Natural killer cell (primary cell): ENCODE data around the gene RXRA. TPM values are rescaled to one million over a fixed set of nuclear protein-coding genes. Genes with fewer than 3 reads are reported as not detected.
A peak's percentile ranks its signal among the peaks of the same experiment; 100 is the strongest.

Experiments used
- ATAC-seq, 3 donors: fragments of 150-1000 bp in 2 of 3; fragments of 200-7000 bp in 1 of 3; cut with Tn5 transposase; 1 replicate in 1 of 3; 2 replicates in 2 of 3; pipeline ENCODE4 v1.10.0; 2021; ENCODE audit warnings: mild to moderate bottlenecking in 2 of 3, moderate library complexity in 2 of 3
- DNase-seq, 2 donors: peaks; one replicate each; pipeline versions ENCODE4 v3.0.0 to v3.0.0-alpha.2; 2013 to 2021; ENCODE audit warnings: mixed read lengths in 1 of 2
- H3K27ac ChIP-seq: one replicate; pipeline ENCODE4 v1.5.1; 2013; ENCODE audit warnings: mild to moderate bottlenecking, low read length
- H3K27me3 ChIP-seq: one replicate; pipeline ENCODE4 v1.6.1; 2013; ENCODE audit warnings: low read length; ENCODE audit not compliant: control insufficient read depth, insufficient read depth
- H3K36me3 ChIP-seq: one replicate; pipeline ENCODE4 v1.6.1; 2013; ENCODE audit warnings: low read length; ENCODE audit not compliant: control insufficient read depth, insufficient read depth
- H3K4me1 ChIP-seq: one replicate; pipeline ENCODE4 v1.6.1; 2013; ENCODE audit warnings: low read length; ENCODE audit not compliant: control insufficient read depth, insufficient read depth
- H3K4me3 ChIP-seq: one replicate; pipeline ENCODE4 v1.5.1; 2013; ENCODE audit warnings: low read length
- H3K9me3 ChIP-seq: one replicate; pipeline ENCODE4 v1.6.1; 2013; ENCODE audit warnings: low read length; ENCODE audit not compliant: control insufficient read depth, insufficient read depth
- H3K27ac Mint-ChIP-seq, 2 donors: one replicate each; pipeline ENCODE4 v1.8.0; 2022; ENCODE audit warnings: mild to moderate bottlenecking in 2 of 2, mixed read lengths in 2 of 2, moderate library complexity in 1 of 2
- H3K27me3 Mint-ChIP-seq, 2 donors: one replicate each; pipeline ENCODE4 v1.8.0; 2022; ENCODE audit warnings: low read depth in 2 of 2, mixed read lengths in 2 of 2
- H3K36me3 Mint-ChIP-seq: one replicate; pipeline ENCODE4 v1.8.0; 2022; ENCODE audit warnings: mixed read lengths
- H3K4me1 Mint-ChIP-seq, 2 donors: one replicate each; pipeline ENCODE4 v1.8.0; 2022; ENCODE audit warnings: mixed read lengths in 2 of 2
- H3K4me3 Mint-ChIP-seq: one replicate; pipeline ENCODE4 v1.8.0; 2022; ENCODE audit warnings: mild to moderate bottlenecking, moderate library complexity, mixed read lengths
- H3K9me3 Mint-ChIP-seq, 2 donors: one replicate each; pipeline ENCODE4 v1.8.0; 2022; ENCODE audit warnings: mixed read lengths in 2 of 2
- WGBS: methylation state at CpG from one replicate; pipeline ENCODE4 v1.1.7; 2013; ENCODE audit warnings: missing lambda C conversion rate; ENCODE audit not compliant: insufficient coverage; 5-methylcytosine and 5-hydroxymethylcytosine counted together
- intact Hi-C: fragments of 100-400 bp; cut with micrococcal nuclease; formaldehyde crosslinking; loops from one replicate; pipeline ENCODE4 v1.14.2; 2022
- total RNA-seq, 4 donors: library from RNA; stranded (reverse); fragments of 120-200 nt in 1 of 4; gene quantifications; one replicate each; pipeline versions ENCODE4 v1.2.3 to v1.2.4, GENCODE V29; 2013 to 2022
- TF ChIP-seq, protein P1 (sequence below): fragments of 200-600 bp; IDR thresholded peaks from one replicate; pipeline ENCODE4 v1.8.0; 2022; ENCODE audit warnings: antibody characterized with exemption

Gene RXRA
- total RNA-seq, 3 donors from 2014 or later (not counting 1 experiment from before 2014, with no cell fraction given): 30.9 to 64.1 (median 42.2) TPM

- H3K27me3 Mint-ChIP-seq: peaks cover 16 to 20% of the 10 kb centered on the region in 2 donors
- H3K36me3 ChIP-seq: no peaks in the 10 kb centered on the region
- no peaks in the 10 kb centered on the region for H3K27me3 ChIP-seq
- no peak for DNase-seq
- 90% methylated on average over 19 of the region's 19 CpGs for WGBS
- intact Hi-C loops: no loop called here
- no peaks in the 10 kb centered on the region for H3K4me1 ChIP-seq
- no peaks in the 10 kb centered on the region for H3K9me3 ChIP-seq
- no peaks in the 10 kb centered on the region for H3K36me3 Mint-ChIP-seq
- H3K4me1 Mint-ChIP-seq: peaks cover 0 to 5% of the 10 kb centered on the region in 2 donors
- no peak for ATAC-seq
- TF ChIP-seq, protein P1, sequence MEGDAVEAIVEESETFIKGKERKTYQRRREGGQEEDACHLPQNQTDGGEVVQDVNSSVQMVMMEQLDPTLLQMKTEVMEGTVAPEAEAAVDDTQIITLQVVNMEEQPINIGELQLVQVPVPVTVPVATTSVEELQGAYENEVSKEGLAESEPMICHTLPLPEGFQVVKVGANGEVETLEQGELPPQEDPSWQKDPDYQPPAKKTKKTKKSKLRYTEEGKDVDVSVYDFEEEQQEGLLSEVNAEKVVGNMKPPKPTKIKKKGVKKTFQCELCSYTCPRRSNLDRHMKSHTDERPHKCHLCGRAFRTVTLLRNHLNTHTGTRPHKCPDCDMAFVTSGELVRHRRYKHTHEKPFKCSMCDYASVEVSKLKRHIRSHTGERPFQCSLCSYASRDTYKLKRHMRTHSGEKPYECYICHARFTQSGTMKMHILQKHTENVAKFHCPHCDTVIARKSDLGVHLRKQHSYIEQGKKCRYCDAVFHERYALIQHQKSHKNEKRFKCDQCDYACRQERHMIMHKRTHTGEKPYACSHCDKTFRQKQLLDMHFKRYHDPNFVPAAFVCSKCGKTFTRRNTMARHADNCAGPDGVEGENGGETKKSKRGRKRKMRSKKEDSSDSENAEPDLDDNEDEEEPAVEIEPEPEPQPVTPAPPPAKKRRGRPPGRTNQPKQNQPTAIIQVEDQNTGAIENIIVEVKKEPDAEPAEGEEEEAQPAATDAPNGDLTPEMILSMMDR: no peak
- peaks cover 0 to 3% of the 10 kb centered on the region in 2 donors for H3K9me3 Mint-ChIP-seq
- no peak overlapping the region for H3K4me3 ChIP-seq
- no peak overlapping the region for H3K27ac Mint-ChIP-seq
- H3K27ac ChIP-seq: no peak overlapping the region
- H3K4me3 Mint-ChIP-seq: no peak overlapping the region
Measured at GRCh38 chr9:134315716-134316448, 10.4 kb upstream of the RXRA start.

- intact Hi-C loops: no loop called here
- no peak overlapping the region for H3K27ac ChIP-seq
- H3K36me3 Mint-ChIP-seq: no peaks in the 10 kb centered on the region
- DNase-seq: peak in 1 of 2 donors; percentile 49
- no peaks in the 10 kb centered on the region for H3K27me3 ChIP-seq
- no peaks in the 10 kb centered on the region for H3K36me3 ChIP-seq
- H3K9me3 ChIP-seq: no peaks in the 10 kb centered on the region
- H3K4me1 ChIP-seq: no peaks in the 10 kb centered on the region
- H3K27ac Mint-ChIP-seq: peak overlapping the region in 1 of 2 donors; percentile 39
- H3K27me3 Mint-ChIP-seq: peaks cover 14 to 18% of the 10 kb centered on the region in 2 donors
- 25% methylated on average over 16 of the region's 16 CpGs for WGBS
- no peak overlapping the region for H3K4me3 Mint-ChIP-seq
- peaks cover 0 to 3% of the 10 kb centered on the region in 2 donors for H3K9me3 Mint-ChIP-seq
- peak; percentile 33 to 75 (median 75) for ATAC-seq
- no peak overlapping the region for H3K4me3 ChIP-seq
- TF ChIP-seq, protein P1: no peak
- peaks cover 0 to 5% of the 10 kb centered on the region in 2 donors for H3K4me1 Mint-ChIP-seq
Measured at GRCh38 chr9:134316449-134317160, 9.7 kb upstream of the RXRA start.

- DNase-seq: no peak
- Mint-ChIP-seq H3K36me3 (no peaks in the 10 kb centered on the region), H3K27ac (no peak overlapping the region), H3K4me1 (peaks cover 0 to 5% of the 10 kb centered on the region in 2 donors), H3K27me3 (peaks cover 9 to 14% of the 10 kb centered on the region in 2 donors), H3K4me3 (no peak overlapping the region), H3K9me3 (peaks cover 0 to 3% of the 10 kb centered on the region in 2 donors)
- Histone ChIP-seq H3K27me3 (no peaks in the 10 kb centered on the region), H3K4me3 (no peak overlapping the region), H3K36me3 (no peaks in the 10 kb centered on the region), H3K27ac (no peak overlapping the region), H3K4me1 (no peaks in the 10 kb centered on the region), H3K9me3 (no peaks in the 10 kb centered on the region)
- 73% methylated on average over 17 of the region's 17 CpGs for WGBS
- TF ChIP-seq, protein P1: no peak
- intact Hi-C loops: no loop called here
- ATAC-seq: no peak
Measured at GRCh38 chr9:134317400-134317789, 8.9 kb upstream of the RXRA start.
